Stimulated activated CD8-positive, alpha-beta memory T cell treated with anti-CD3 and anti-CD28 coated beads, Interleukin-4, amount 100 ng/mL, for 4 hours (primary cell): ENCODE data around the gene BCORL1.

ENCODE experiments used
- DNase-seq, 2 donors: peaks; one replicate each; pipeline ENCODE4 v3.0.0-alpha.2; 2020; ENCODE audit warnings: low read depth in 2 of 2, low spot score in 1 of 2

BCORL1 gene

DNA sequence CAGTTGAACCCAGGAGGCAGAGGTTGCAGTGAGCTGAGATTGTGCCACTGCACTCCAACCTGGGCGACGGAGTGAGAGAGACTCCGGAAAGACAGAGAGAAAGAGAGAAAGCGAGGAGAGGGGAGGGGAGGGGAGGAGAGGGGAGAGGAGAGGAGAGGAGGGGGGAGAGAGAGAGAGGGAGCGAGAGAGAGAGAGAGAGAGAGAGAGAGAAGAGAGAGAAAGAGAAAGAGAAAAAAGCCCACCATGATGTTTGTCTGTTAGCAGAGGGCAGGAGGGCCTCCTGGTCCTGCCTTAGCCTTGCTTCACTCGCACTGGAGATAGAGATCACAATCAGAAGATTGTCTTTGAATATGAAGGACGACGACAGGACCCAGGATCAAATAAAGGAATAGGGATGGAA is 18.7 kb upstream of the BCORL1 start:
- DNase-seq, result no peak

DNA sequence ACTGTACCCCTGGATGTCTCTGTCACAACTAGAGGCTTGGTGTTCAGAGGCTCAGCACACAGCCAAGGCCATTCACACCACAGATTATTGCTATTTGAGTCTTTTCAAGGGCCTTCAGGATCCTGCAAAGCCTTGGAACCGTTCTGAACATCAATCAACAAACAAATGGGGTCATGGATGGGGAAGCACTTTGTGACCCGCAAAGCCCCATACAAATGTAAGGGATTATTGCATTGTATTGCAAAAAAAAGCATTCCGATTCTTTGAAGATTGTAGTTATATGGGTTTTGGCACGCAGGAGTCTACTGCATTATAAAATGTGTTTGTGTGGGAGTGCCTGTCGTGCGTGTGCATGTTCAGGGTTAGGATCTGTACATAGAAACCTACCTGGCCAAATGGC is 17.3 kb upstream of the BCORL1 start:
- DNase-seq, result no peak

DNA sequence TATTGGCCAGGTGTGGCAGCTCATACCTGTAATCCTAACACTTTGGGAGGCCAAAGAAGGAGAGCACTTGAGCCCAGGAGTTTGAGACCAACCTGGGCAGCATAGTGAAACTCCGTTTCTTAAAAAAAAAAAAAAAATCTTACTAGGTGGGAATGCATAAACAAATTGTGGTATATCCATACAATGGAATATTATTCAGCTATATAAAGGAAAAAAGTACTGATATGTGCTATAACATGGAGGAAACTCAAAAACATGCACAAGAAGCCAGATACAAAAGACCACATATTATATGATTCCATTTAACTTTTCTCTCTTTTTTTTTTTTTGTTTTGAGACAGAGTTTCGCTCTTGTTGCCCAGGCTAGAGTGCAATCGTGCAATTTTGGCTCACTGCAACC is 13.5 kb upstream of the BCORL1 start:
- DNase-seq, result no peak

DNA sequence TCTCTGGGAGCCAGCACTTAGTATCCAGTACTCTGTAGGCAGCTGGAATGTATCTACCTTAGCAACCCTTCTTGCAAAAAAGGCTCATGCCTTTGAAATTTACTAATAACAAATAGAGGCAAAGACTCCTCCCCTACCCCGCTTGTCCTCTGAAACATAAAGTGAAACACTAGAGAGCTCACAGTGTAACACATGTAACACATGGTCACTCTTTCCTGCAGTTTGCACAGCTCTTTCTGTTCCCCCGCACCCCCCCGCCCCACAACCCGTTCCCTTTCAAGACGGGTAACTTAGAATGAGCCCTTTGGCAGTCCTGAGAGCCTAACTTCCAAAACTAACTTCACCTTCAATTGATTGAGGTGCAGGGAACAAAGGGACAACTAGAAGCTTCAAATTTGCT is 6.0 kb upstream of the BCORL1 start:
- no peak for DNase-seq

DNA sequence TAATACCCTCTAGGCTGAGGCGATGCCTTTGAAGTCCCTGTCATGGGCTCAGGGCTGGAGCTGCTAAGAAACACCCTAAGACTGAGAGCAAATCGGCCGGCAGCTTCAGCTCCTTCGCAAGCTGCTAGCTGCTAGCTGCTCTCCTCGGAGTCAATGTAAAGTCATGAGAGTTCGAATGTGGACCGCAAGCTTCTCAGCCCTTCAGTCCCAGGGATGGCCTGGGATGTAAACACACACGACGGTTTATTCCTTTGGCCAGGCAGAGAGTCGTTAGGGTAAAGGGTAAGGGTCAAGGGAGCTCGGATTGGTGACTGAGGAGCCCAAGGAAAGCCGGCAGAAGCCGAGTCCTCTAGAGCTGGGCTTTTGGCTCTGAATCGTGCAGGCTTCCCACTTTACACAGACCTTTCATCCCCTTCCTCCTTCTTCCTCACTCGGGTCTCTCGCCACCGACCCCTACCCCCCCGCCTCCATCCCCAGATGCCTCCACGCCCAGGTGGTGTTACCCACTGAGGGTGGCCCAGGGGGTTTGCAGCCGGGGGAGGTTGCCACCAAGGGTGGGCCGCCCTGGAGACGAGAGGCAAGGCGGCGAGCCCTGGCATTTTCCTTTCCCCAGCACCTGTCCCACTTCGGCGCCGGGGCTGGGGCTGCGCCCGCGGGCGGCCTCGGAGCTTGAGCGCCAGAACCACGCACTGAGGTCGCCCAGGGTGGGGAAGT is 3.1 kb upstream of the BCORL1 start:
- DNase-seq, result no peak

DNA sequence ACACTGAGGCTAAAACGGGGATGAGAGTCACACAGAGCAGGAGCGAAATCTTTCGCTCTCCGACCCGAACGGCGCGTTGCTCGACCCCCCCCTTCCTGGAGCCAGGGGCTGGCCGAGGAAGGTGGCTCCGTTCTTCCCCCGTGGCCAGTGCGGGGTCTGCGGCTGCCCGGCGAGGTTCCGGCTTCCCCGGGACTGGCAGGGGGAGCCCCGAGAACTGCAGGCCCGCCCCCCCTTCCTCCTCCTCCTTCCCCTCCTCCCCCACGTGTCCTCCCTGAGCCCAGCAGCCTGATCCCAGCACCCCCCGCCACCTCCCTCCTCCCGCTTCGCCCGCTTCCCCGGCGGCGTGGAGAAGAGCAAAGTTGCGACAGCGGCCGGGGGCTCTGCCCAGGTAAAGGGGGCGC is 2.4 kb upstream of the BCORL1 start:
- DNase-seq, result no peak

DNA sequence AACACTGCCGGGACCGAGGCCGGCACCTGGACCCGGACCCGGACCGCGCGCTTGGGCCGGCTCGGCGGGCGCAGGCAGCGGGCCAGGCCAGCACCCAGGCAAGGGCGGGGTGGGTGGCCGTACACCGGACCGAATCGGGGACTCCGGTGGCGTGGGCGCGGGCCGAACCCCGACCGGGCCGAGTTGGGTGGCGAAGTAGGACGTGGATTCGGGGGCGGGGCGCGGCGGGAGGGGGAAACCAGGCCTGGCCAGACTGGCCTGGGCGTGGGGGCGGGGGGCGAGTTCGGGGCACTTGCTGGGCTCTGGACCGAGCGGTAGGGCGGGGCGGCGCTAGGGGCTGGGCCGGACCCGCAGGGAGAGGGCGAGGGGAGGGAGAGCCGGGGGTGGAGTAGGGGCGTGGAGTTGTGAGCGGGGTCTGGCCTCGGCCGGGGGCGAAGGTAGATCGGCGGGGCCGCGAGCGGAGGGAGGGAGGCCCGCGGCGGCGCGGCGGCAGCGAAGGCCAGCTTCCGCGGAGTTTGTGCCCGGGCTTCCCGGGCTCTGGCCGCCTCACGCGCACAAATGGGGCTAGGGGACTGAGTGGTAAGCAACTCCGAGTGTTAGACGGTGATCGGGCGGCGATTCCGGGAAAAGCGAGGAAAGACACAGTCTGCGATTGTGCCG is 1.8 kb upstream of the BCORL1 start:
- no peak for DNase-seq

DNA sequence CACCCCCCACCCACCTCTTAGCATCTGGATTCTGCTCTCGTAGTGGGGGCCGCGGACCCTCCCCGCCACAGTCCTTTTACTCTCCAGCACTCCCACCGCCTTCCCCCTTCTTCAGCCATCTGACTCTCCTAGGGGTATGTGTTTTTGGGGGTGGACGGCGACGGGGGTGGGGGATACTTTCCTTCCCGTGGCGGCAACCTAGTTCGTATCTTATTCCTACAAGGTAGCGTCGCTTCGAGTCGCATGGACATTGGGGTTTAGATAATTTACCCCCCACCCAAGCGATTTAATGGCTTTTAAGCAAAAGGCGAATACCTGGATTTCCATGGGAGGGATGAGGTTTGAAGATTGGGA is 1.3 kb upstream of the BCORL1 start:
- no peak for DNase-seq

DNA sequence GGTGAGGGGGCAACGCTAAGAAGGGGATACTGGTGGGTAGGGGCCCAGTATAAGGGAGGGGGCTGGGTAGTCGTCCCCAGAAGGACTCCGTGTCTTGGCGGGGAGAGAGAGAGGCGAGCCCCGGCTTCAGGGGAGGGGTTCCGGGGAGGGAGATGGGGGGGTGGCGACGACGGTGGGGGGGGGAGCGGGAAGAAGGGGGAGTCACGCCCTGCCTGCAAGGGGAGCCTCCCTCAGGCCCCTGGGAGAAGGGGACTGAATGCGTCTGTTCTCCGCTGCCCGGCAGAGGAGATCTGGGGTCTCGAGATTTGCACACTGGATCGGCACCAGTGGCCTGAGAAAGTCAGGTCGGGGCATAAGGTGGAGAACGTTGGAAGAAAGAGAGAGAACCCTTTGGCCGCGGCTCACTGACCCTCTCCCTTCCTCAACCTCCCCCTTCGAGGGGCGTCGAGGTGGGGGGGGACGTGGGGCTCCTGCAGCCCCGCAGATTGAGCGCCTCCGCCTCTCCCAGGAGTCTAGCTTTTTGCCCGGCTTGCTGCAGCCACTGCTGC is 609 bp upstream of the BCORL1 start:
- no peak for DNase-seq

DNA sequence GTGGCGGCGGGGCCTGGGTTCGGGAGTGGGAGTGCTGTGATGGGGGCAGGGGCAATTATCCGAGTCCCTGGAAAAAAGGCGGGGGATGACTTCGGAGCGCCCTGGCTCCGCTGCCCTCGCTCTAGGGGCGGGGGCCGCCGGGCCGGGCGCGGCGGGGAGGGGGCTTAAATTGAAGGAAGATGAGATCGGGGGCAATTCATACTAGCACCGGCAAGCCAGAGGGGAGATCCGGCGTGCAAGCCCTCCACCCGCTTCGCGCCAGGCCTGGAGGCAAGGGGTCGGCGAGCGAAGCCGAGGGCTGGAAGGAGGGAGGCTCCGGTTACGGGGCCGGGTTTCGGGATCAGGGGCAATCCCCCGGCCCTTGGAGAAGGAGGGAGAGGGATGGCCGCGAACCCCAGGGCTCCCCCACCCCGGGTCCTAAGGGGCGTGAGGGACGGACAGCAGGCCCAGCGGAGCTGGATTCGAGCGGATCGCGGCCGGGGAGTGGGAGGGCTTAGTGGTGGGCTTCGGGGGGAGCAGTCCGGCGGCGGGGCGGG is 1.2 kb downstream of the BCORL1 start:
- no peak for DNase-seq

DNA sequence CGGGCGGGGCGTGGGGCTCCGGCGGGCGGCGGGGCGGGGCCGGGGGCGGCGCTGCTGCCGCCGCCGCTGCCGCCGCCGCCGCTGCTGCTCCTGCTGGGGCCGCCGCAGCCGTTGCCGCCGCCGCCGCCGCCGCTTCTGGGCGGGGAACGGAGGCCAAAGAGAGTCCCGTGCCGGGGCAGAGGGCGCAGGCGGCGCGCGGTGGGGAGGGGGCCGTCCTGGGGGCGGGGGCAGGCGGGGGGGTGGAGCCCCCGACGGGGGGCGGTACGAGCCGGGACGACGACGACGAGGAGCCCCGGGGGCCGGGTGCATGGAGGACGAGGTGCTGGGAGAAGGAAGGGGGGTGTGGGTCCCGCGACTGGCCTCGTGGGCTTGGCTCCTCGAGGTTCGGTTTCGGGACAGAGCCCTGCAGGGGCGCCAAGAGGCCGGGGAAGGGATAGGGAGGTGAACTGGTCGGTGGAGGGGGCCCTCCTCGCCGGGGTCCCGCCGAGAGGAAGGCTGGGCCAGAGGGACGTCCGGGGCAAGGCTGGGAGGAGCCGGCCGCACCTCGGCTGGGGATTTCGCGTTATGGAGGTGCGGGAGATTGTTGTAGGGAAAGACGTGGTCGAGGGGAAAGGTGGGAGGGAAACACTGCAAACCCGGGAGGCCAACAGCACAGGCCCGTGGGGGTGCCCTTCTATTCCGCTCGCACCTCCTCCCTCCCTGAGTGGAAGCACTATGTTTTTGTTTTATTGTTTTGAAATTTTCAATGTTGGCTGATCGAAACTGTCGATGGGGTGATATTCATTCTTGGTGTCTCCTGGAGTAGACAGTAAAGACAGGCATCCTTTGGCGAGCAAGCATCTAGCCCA is 1.9 kb downstream of the BCORL1 start:
- no peak for DNase-seq

DNA sequence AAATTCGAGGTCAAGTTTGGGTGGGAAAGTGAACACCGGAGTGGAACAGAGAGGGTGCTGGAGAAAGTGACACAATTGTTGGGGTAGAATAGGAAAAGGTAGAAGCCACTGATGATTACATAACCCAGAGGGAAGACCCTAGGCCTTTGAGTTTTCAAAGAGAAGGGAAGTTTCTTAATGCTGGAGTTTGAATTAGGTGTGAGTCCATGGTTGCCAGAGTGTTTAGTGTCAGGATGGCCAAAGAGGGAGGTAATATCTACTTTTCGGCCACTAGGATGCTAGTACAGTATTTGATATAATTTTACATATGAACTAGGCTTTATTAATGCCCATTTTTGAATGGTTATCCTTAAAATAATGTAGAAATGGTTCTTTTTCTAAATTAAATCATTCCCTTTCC is 5.4 kb downstream of the BCORL1 start:
- no peak for DNase-seq

DNA sequence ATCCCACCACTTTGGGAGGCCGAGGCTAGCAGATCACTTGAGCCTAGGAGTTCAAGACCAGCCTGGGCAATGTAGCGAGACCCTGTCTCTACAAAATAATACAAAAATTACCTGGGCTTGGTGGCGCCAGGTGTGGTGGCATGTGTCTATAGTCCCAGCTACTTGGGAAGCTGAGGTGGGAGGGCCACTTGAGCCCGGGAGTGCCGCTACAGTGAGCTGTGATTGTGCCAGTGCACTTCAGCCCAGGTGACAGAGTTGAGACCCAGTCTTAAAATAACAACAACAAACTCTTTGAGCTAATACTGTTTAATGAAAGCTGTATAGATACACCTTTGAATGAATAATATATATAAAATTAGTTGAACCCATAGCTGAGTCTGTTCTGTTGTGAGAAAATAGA is 9.7 kb downstream of the BCORL1 start:
- no peak for DNase-seq

DNA sequence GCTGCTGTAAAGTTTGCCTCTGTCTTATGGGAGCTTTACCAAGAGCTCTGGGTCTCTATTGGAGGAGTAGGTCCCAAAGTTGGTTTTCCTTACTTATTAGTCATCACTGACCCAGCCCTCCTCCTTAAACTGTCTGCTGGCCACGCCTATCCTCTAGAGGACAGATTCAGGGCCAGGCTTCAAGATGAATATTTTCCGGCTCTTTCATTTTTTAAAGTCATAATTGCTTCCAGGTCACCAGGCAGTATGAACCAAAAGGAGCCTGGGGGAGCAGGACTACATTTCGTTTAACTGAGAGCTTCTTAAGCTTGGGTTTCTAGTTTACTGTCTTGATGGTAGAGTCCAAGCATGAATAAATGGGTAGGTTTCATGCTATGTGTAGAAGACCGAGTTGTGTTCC is 13.7 kb downstream of the BCORL1 start:
- DNase-seq, result no peak

DNA sequence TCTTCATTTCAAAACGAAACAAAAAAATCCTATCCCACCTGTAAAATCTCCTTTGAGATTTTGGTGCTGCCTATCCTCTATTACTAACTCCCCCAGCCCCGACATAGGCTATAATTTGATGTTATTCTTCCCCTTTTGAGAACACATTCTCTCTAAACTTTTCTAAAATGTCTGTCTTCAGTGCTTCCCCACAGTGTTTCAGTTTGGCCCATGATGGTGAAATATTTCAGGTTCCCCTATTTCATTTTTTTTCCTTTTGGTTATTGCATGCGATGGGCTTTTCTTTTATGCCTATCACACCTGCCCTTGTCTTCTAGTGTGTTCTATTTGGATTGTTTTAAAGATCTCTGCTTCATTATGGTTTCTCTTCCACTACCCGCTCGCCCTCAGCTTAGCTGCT is 14.7 kb downstream of the BCORL1 start:
- no peak for DNase-seq

DNA sequence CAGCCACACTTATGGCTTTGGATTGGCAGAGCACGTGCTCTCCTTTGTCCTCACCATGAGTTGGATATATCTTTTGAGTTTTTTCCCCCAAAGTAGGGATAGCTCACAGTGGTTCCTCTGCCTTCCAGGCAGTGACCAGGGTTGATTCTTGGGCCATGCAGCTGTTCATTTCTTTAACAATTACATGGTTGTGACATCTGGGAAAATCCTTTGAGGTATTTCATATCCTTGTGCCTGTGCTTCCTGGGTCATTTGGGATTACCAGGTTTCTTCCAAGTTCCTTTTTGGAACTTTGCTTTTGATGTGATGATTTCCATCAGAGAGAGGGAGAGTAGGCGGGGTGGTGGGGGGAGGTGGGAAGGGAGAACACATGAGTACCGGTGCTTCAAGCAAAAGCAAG is 15.6 kb downstream of the BCORL1 start:
- no peak for DNase-seq

DNA sequence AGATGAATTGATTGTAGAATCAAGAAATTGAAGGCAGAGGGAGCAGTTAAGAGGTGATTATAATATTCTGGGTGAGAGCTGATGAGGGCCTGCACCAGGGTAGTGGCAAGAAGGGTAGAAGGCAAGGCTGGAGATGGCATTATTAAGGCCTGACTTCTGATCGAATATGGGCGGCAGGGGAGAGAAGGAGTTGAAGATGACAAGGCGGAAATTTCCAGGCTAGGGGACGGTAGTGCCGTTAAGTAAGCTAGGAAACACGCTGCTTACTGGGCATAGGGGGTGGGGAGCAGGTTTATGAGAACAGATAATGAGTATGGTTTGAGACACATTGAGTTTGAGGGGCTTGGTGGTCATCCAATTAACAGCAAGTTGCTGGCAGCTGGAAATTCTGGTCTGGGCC is 19.5 kb downstream of the BCORL1 start:
- DNase-seq, result no peak

DNA sequence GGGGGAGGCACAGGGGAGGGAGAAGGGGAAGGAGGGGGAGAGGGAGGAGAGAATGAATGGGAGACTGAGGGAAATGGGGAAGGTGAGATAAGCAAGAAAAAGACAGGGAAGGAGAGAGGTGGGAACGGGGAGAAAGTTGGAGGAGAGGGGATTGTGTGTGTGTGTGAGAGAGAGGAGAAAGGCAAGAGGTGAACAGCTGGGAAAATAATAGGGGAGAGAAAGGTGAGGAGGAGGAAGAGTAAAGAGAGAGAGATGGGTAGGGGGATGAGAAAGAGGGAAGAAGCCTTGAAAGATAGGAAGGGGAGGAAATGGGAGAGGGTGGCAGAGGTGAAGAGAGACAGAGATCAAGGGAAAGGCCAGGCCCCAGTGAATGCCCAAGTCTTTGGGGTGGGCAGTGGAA is 20.1 kb downstream of the BCORL1 start:
- no peak for DNase-seq

DNA sequence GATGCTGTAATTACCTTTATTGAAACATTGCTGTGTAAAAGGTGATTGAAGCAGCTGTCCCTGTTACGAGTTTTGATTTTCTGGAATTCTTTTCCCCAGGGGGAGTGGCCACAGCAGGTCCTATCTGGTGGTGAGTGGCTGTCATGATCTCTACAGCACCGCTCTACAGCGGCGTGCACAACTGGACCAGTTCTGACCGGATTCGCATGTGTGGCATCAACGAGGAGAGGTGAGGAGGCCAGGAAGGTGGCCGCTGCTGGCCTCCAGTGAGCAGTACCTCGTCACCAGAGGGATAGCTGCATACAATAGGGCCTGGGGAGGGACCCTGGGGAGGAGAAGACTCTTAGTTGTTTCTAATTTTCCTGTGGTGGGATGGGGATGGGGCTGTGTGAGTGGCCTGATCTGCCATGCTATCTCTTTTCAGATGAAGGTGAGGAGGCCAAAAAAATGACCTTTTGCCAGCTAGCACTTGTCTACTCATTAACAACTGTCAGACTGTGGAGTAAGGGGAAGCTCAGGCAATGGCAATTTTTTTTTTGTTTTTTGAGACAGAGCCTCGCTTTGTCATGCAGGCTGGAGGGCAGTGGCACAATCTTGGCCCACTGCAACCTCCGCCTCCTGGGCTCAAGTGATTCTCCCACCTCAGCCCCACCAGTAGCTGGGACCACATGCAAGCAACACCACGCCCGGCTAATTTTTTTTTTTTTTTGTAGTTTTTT is 22.8 kb downstream of the BCORL1 start:
- no peak for DNase-seq

DNA sequence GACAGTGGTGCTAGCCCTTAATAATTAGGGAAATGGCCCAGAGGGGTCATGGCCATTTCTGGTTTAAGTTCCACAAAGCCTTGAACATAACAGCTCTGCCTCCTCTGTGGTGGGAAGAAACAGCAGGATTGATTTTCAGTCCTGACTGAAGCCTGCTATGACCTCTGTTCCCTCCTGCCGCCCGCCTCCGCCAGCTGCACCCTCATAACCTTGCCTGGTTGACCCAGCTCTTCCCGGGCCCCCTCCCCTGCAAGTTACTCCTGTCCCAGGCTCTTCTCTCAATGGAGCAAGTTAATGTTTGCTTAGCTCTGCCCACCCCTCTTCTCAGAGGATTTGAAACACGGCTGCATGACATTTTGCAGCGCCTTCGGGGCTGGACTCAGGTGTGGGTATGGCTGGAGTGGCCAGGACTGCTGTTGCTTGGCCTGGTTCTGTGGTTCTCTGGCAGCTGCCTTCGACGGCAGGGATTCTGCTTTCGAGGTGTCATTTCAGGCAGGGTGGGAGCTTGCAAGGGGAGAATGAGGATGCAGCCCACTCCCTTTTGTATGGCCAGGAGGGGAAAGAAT is 27.3 kb downstream of the BCORL1 start:
- DNase-seq, result no peak

DNA sequence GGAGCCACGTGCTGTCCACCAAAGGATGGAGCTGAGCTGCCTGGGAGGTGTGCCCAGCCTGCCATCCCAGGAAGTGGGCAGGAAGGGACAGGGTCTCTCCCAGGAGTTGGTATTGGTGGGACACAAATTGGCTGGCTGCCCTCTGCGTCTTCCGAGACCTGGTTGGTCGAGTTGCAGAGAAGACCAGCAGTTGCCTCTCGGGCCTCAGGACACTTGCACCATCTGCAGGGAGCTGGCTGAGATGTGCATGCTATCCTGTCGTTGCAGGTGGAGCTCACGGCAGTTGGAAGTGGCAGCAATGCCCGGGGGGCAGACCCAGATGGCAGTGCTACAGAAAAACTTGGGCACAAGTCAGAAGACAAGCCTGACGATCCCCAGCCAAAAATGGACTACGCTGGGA is 30.2 kb downstream of the BCORL1 start:
- DNase-seq, result no peak
